ENCODE results near the gene INSYN2A.

The INSYN2A gene

GRCh38 chr10:127194599-127194998, 1.8 kb downstream of the INSYN2A start:
- TF ChIP-seq SIN3A (IDR thresholded peaks at IDR 0.05; ENCODE audit: borderline replicate concordance, insufficient read depth, low read length) (no peak), POLR2AphosphoS5 (IDR thresholded peaks at IDR 0.05; ENCODE audit: low read depth, low read length) (no peak), TAF1 (IDR thresholded peaks at IDR 0.05; ENCODE audit: borderline replicate concordance, insufficient read depth, low read length) (no peak), REST (IDR thresholded peaks at IDR 0.05; ENCODE audit: insufficient read depth in 1 of 2, low read depth in 2 of 2, low read length in 2 of 2) (no peak), FOXP2 (optimal IDR thresholded peaks at IDR 0.05; ENCODE audit: borderline replicate concordance, extremely low read depth, extremely low read length, insufficient read depth) (no peak)

GRCh38 chr10:127194111-127194510, 2.3 kb downstream of the INSYN2A start:
- TF ChIP-seq FOXP2 (optimal IDR thresholded peaks at IDR 0.05; ENCODE audit: borderline replicate concordance, extremely low read depth, extremely low read length, insufficient read depth) = no peak
- no peak for TF ChIP-seq POLR2AphosphoS5 (IDR thresholded peaks at IDR 0.05; ENCODE audit: low read depth, low read length)
- TF ChIP-seq SIN3A (IDR thresholded peaks at IDR 0.05; ENCODE audit: borderline replicate concordance, insufficient read depth, low read length) = no peak
- TF ChIP-seq TAF1 (IDR thresholded peaks at IDR 0.05; ENCODE audit: borderline replicate concordance, insufficient read depth, low read length) = no peak
- no peak for TF ChIP-seq REST (IDR thresholded peaks at IDR 0.05; ENCODE audit: insufficient read depth in 1 of 2, low read depth in 2 of 2, low read length in 2 of 2)

- no peak for TF ChIP-seq TAF1 (IDR thresholded peaks at IDR 0.05; ENCODE audit: borderline replicate concordance, insufficient read depth, low read length)
- no peak for TF ChIP-seq REST (IDR thresholded peaks at IDR 0.05; ENCODE audit: insufficient read depth in 1 of 2, low read depth in 2 of 2, low read length in 2 of 2)
- no peak for TF ChIP-seq SIN3A (IDR thresholded peaks at IDR 0.05; ENCODE audit: borderline replicate concordance, insufficient read depth, low read length)
- TF ChIP-seq POLR2AphosphoS5 (IDR thresholded peaks at IDR 0.05; ENCODE audit: low read depth, low read length) = no peak
- no peak for TF ChIP-seq FOXP2 (optimal IDR thresholded peaks at IDR 0.05; ENCODE audit: borderline replicate concordance, extremely low read depth, extremely low read length, insufficient read depth)
Observed at GRCh38 chr10:127193125-127193524, 3.3 kb downstream of the INSYN2A start.

GRCh38 chr10:127190427-127190826, 6.0 kb downstream of the INSYN2A start:
- TF ChIP-seq POLR2AphosphoS5 (IDR thresholded peaks at IDR 0.05; ENCODE audit: low read depth, low read length) (no peak), SIN3A (IDR thresholded peaks at IDR 0.05; ENCODE audit: borderline replicate concordance, insufficient read depth, low read length) (no peak), TAF1 (IDR thresholded peaks at IDR 0.05; ENCODE audit: borderline replicate concordance, insufficient read depth, low read length) (no peak)

GRCh38 chr10:127189226-127189625, 7.2 kb downstream of the INSYN2A start:
- TF ChIP-seq FOXP2 (optimal IDR thresholded peaks at IDR 0.05; ENCODE audit: borderline replicate concordance, extremely low read depth, extremely low read length, insufficient read depth) (no peak), SIN3A (IDR thresholded peaks at IDR 0.05; ENCODE audit: borderline replicate concordance, insufficient read depth, low read length) (no peak)

- no peak for TF ChIP-seq REST (IDR thresholded peaks at IDR 0.05; ENCODE audit: insufficient read depth in 1 of 2, low read depth in 2 of 2, low read length in 2 of 2)
- no peak for TF ChIP-seq POLR2AphosphoS5 (IDR thresholded peaks at IDR 0.05; ENCODE audit: low read depth, low read length)
- TF ChIP-seq TAF1 (IDR thresholded peaks at IDR 0.05; ENCODE audit: borderline replicate concordance, insufficient read depth, low read length) = no peak
- no peak for TF ChIP-seq FOXP2 (optimal IDR thresholded peaks at IDR 0.05; ENCODE audit: borderline replicate concordance, extremely low read depth, extremely low read length, insufficient read depth)
- TF ChIP-seq SIN3A (IDR thresholded peaks at IDR 0.05; ENCODE audit: borderline replicate concordance, insufficient read depth, low read length) = no peak
Observed at GRCh38 chr10:127186813-127187212, 9.6 kb downstream of the INSYN2A start.

All from PFSK-1 (cell line).